ENCODE results near the gene PIGS.

PIGS gene

GRCh38 chr17:28550858-28551257 lies 20.5 kb downstream of the PIGS start:
- DNase-seq (ENCODE audit: low read depth), result no peak
- no peak overlapping the region for H3K4me3 ChIP-seq (ENCODE audit: low read depth, low read length)
- no peak for TF ChIP-seq POLR2A (IDR thresholded peaks at IDR 0.05; ENCODE audit: extremely low read depth, insufficient read length)
- no peak for TF ChIP-seq MAX (IDR thresholded peaks at IDR 0.05; ENCODE audit: low read depth, low read length)
- no peak for TF ChIP-seq CTCF (IDR thresholded peaks at IDR 0.05; ENCODE audit: low read depth, low read length)
- no peak for TF ChIP-seq MYC (IDR thresholded peaks at IDR 0.05; ENCODE audit: low read depth, low read length)

GRCh38 chr17:28549236-28550132 lies 21.8 kb downstream of the PIGS start:
- peak; percentile 69 for DNase-seq (ENCODE audit: low read depth)
- TF ChIP-seq MYC (IDR thresholded peaks at IDR 0.05; ENCODE audit: low read depth, low read length) (no peak), MAX (IDR thresholded peaks at IDR 0.05; ENCODE audit: low read depth, low read length) (no peak), POLR2A (IDR thresholded peaks at IDR 0.05; ENCODE audit: extremely low read depth, insufficient read length) (no peak), CTCF (IDR thresholded peaks at IDR 0.05; ENCODE audit: low read depth, low read length) (no peak)
- no peak overlapping the region for H3K4me3 ChIP-seq (ENCODE audit: low read depth, low read length)

GRCh38 chr17:28548417-28549130 lies 22.8 kb downstream of the PIGS start:
- TF ChIP-seq CTCF (IDR thresholded peaks at IDR 0.05; ENCODE audit: low read depth, low read length) (no peak), MYC (IDR thresholded peaks at IDR 0.05; ENCODE audit: low read depth, low read length) (no peak), MAX (IDR thresholded peaks at IDR 0.05; ENCODE audit: low read depth, low read length) (no peak), POLR2A (IDR thresholded peaks at IDR 0.05; ENCODE audit: extremely low read depth, insufficient read length) (no peak)
- no peak overlapping the region for H3K4me3 ChIP-seq (ENCODE audit: low read depth, low read length)
- no peak for DNase-seq (ENCODE audit: low read depth)

GRCh38 chr17:28547623-28548416 lies 23.5 kb downstream of the PIGS start:
- DNase-seq (ENCODE audit: low read depth), result peak; percentile 82
- no peak overlapping the region for H3K4me3 ChIP-seq (ENCODE audit: low read depth, low read length)
- no peak for TF ChIP-seq MYC (IDR thresholded peaks at IDR 0.05; ENCODE audit: low read depth, low read length)
- peak; percentile 99 for TF ChIP-seq CTCF (IDR thresholded peaks at IDR 0.05; ENCODE audit: low read depth, low read length)
- TF ChIP-seq POLR2A (IDR thresholded peaks at IDR 0.05; ENCODE audit: extremely low read depth, insufficient read length), result no peak

GRCh38 chr17:28547096-28547622 lies 24.2 kb downstream of the PIGS start:
- H3K4me3 ChIP-seq (ENCODE audit: low read depth, low read length), result no peak overlapping the region
- no peak for DNase-seq (ENCODE audit: low read depth)
- TF ChIP-seq MAX (IDR thresholded peaks at IDR 0.05; ENCODE audit: low read depth, low read length) (no peak), MYC (IDR thresholded peaks at IDR 0.05; ENCODE audit: low read depth, low read length) (no peak), CTCF (IDR thresholded peaks at IDR 0.05; ENCODE audit: low read depth, low read length) (no peak), POLR2A (IDR thresholded peaks at IDR 0.05; ENCODE audit: extremely low read depth, insufficient read length) (no peak)

Data from NB4 (cell line).